Cardiac muscle cell (in vitro differentiated cells and primary cell): Measurements from ENCODE around the gene ZNF106. TPM values are rescaled to one million over a fixed set of nuclear protein-coding genes. Genes with fewer than 3 reads are reported as not detected.
A peak's percentile ranks its signal among the peaks of the same experiment; 100 is the strongest.

Experiments used
- DNase-seq, 2 donors: peaks; one replicate each; pipeline versions ENCODE4 v3.0.0 to v3.0.0-alpha.2; 2010 to 2017; ENCODE audit warnings: low read depth in 1 of 2, low spot score in 1 of 2
- H3K27ac ChIP-seq: fragments of 200-600 bp; sonication (generic); 2 replicates; pipeline ENCODE4 v1.5.1; 2016
- H3K27me3 ChIP-seq: fragments of 200-600 bp; sonication (generic); 2 replicates; pipeline ENCODE4 v1.6.0; 2016; ENCODE audit warnings: control low read depth
- H3K36me3 ChIP-seq: fragments of 200-600 bp; sonication (generic); 2 replicates; pipeline ENCODE4 v1.5.1; 2016; ENCODE audit warnings: control low read depth
- H3K4me1 ChIP-seq: fragments of 200-600 bp; sonication (generic); 2 replicates; pipeline ENCODE4 v1.8.1; 2017; ENCODE audit warnings: low read depth, mild to moderate bottlenecking, mixed run types
- H3K4me3 ChIP-seq: fragments of 200-600 bp; sonication (generic); 2 replicates; pipeline ENCODE4 v1.5.1; 2016; ENCODE audit warnings: mild to moderate bottlenecking
- H3K9me3 ChIP-seq: fragments of 200-600 bp; sonication (generic); 2 replicates; pipeline ENCODE4 v1.5.1; 2017; ENCODE audit warnings: low read depth, mild to moderate bottlenecking, control low read depth
- CTCF ChIP-seq: IDR thresholded peaks from 2 replicates; pipeline ENCODE4 v1.5.1; 2012; ENCODE audit warnings: low read depth, mild to moderate bottlenecking, low read length
- polyA plus RNA-seq: library from polyadenylated mRNA; unstranded; fragments of >200 nt; fragmentation: Nextera tagmentation; extraction: Ambion mirVana; gene quantifications from 2 replicates; pipeline ENCODE4 v1.2.1, GENCODE V29; 2016
- total RNA-seq: library from RNA; depleted of rRNA; stranded (reverse); fragments of >200 nt; gene quantifications from 2 replicates; pipeline ENCODE4 v1.2.3, GENCODE V29; 2016

ZNF106 gene
- total and polyA plus RNA-seq, 2 experiments from 2014 or later = 29.5 to 32.3 TPM

GRCh38 chr15:42474827-42475226 lies 16.1 kb downstream of the ZNF106 start:
- Histone ChIP-seq H3K27me3 (no peaks in the 10 kb centered on the region), H3K27ac (no peak overlapping the region), H3K9me3 (no peaks in the 10 kb centered on the region), H3K36me3 (no peaks in the 10 kb centered on the region), H3K4me1 (no peaks in the 10 kb centered on the region), H3K4me3 (no peak overlapping the region)
- DNase-seq = no peak
- TF ChIP-seq CTCF = no peak

- no peaks in the 10 kb centered on the region for H3K27me3 ChIP-seq
- no peak overlapping the region for H3K27ac ChIP-seq
- TF ChIP-seq CTCF = no peak
- H3K4me3 ChIP-seq = no peak overlapping the region
- no peaks in the 10 kb centered on the region for H3K36me3 ChIP-seq
- H3K4me1 ChIP-seq = no peaks in the 10 kb centered on the region
- DNase-seq = no peak
- no peaks in the 10 kb centered on the region for H3K9me3 ChIP-seq
Observed at GRCh38 chr15:42471002-42471401, 19.9 kb downstream of the ZNF106 start.

- no peak for TF ChIP-seq CTCF
- Histone ChIP-seq H3K4me3 (no peak overlapping the region), H3K9me3 (no peaks in the 10 kb centered on the region), H3K4me1 (no peaks in the 10 kb centered on the region), H3K27me3 (no peaks in the 10 kb centered on the region), H3K27ac (no peak overlapping the region), H3K36me3 (peaks cover 4% of the 10 kb centered on the region)
- no peak for DNase-seq
Observed at GRCh38 chr15:42465520-42466259, 25.3 kb downstream of the ZNF106 start.

GRCh38 chr15:42461261-42461660 lies 29.7 kb downstream of the ZNF106 start:
- Histone ChIP-seq H3K27me3 (no peaks in the 10 kb centered on the region), H3K4me3 (no peak overlapping the region), H3K27ac (peak overlapping the region; percentile 26), H3K9me3 (no peaks in the 10 kb centered on the region), H3K36me3 (peaks cover 4% of the 10 kb centered on the region), H3K4me1 (peaks cover 4% of the 10 kb centered on the region)
- no peak for DNase-seq
- TF ChIP-seq CTCF = no peak

- no peaks in the 10 kb centered on the region for H3K36me3 ChIP-seq
- no peaks in the 10 kb centered on the region for H3K9me3 ChIP-seq
- H3K27ac ChIP-seq = peak overlapping the region; percentile 89
- H3K27me3 ChIP-seq = no peaks in the 10 kb centered on the region
- peak; percentile 93 to 98 for DNase-seq
- TF ChIP-seq CTCF = no peak
- H3K4me1 ChIP-seq = peaks cover 4% of the 10 kb centered on the region
- no peak overlapping the region for H3K4me3 ChIP-seq
Observed at GRCh38 chr15:42457445-42458442, 33.2 kb downstream of the ZNF106 start.
